ENCODE results near the gene VSTM2L.

Gene VSTM2L

GRCh38 chr20:37919389-37920040 is 16.6 kb downstream of the VSTM2L start:
- DNase-seq (ENCODE audit: low spot score): no peak

- DNase-seq (ENCODE audit: low spot score): no peak
These were observed 17.3 kb downstream of the VSTM2L start for GRCh38 chr20:37920270-37920669.

DNA sequence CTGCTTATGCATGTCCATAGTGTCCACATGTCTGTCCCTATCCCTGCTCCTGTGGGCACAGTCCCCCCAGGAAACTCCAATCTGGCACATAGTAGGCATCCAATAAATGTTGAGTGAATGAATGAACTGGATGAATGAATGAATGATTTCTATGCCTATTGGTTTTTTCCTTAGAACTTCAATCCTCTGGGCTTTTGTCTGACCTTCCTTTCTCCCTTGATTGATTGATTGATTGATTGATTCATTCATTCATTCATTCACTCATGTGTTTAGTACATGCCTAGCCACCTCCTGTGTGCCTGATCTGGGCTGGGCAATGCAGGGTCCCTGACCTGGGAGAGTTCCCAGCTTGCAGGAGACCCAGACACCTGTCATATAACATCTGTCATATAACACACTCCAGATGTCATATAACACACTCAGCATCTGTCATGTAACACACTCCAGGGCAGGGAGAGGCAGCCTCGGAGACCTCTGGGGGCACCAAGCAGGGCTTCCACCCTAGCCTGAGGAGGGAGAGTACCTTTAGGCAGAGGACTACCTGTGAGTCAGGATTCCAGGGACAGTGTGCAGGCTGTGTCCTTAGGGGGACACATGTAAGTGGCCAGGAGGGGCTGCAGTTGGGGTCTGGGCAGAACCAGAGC is 17.9 kb downstream of the VSTM2L start:
- DNase-seq (ENCODE audit: low spot score): no peak

DNA sequence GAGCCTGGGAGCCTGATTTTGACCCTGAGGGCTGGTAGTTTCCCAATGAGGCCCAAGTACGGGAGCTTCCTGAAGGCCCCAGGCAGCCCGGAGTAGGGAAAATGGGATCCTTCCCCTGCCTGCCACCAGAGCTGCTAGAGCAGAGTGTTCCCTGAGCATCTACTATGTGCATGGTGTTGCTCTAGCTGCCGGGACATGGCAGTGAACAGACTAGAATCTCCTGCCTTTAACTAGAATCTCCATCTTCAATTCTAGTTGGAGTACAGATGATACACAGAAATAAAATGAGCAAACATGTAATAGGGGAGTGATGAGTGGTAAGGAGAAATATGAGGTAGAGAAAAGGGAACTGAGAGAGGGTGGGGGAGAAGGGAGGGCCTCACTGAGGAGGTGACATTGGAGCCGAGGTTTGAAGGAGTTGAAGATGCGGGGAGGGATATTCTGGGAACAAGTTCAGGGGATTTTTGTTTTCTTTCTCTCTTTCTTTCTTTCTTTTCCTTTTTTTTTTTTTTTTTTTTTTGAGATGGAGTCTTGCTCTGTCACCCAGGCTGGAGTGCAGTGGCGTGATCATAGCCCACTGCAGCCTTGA is 18.5 kb downstream of the VSTM2L start:
- DNase-seq (ENCODE audit: low spot score): no peak

DNA sequence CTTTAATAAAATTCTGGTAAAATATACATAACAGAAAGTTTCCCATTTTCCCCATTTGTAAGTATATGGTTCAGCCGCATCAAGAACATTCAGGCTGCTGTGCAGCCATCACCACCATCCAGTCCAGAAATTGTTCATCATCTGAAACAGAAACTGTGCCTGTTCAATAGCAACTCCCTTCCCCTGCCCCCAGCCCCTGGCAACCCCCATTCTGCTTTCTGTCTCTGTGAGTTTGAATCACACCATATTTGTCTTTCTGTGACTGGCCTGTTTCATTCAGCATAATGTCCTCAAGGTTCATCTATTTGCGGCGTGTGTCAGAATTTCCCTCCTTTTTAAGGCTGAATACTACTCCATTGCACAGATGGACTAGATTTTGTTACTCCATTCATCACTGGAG is 19.1 kb downstream of the VSTM2L start:
- DNase-seq (ENCODE audit: low spot score): no peak

- no peak for DNase-seq (ENCODE audit: low spot score)
These were observed 22.6 kb downstream of the VSTM2L start for GRCh38 chr20:37925265-37926165.

- DNase-seq (ENCODE audit: low spot score): no peak
These were observed 23.7 kb downstream of the VSTM2L start for GRCh38 chr20:37926612-37927011.

GRCh38 chr20:37927410-37928095 is 24.6 kb downstream of the VSTM2L start:
- DNase-seq (ENCODE audit: low spot score): no peak

DNA sequence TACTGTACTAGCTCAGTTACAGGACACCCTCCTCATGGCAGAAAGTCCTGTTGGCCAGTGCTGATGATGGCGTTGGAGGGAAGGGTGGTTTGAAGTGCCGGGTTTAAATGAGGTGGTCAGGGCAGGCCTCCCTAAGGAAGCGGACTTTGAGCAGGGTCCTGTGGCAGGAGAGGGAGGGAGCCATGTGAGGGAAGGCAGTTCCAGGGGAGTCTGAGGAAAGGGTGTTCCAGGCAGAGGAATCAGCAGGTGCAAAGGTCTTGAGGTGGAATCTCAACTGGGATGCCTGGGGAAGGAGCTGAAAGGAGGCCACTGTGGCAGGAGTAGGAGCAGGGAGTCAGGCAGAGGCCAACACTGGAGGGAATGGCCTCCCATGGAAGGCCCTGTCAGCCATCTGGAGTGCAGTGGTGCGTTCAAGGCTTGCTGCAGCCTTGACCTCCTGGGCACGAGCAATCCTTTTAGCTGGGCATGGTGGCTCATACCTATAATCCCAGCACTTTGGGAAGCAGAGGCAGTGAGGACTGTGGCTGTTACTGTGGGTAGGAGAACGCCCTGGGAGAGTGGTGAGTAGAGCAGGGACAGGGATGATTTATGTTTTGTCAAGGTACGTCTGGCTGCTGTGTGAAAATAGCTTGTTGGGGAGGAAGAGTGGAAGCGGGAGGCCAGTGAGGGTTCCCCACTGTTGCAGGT is 26.2 kb downstream of the VSTM2L start:
- DNase-seq (ENCODE audit: low spot score): no peak

- no peak for DNase-seq (ENCODE audit: low spot score)
These were observed 26.7 kb downstream of the VSTM2L start for GRCh38 chr20:37929683-37930014.

GRCh38 chr20:37931153-37931922 is 28.4 kb downstream of the VSTM2L start:
- no peak for DNase-seq (ENCODE audit: low spot score)

GRCh38 chr20:37932074-37932473 is 29.1 kb downstream of the VSTM2L start:
- no peak for DNase-seq (ENCODE audit: low spot score)

- DNase-seq (ENCODE audit: low spot score): peak; percentile 28
These were observed 30.0 kb downstream of the VSTM2L start for GRCh38 chr20:37932919-37933318.

DNA sequence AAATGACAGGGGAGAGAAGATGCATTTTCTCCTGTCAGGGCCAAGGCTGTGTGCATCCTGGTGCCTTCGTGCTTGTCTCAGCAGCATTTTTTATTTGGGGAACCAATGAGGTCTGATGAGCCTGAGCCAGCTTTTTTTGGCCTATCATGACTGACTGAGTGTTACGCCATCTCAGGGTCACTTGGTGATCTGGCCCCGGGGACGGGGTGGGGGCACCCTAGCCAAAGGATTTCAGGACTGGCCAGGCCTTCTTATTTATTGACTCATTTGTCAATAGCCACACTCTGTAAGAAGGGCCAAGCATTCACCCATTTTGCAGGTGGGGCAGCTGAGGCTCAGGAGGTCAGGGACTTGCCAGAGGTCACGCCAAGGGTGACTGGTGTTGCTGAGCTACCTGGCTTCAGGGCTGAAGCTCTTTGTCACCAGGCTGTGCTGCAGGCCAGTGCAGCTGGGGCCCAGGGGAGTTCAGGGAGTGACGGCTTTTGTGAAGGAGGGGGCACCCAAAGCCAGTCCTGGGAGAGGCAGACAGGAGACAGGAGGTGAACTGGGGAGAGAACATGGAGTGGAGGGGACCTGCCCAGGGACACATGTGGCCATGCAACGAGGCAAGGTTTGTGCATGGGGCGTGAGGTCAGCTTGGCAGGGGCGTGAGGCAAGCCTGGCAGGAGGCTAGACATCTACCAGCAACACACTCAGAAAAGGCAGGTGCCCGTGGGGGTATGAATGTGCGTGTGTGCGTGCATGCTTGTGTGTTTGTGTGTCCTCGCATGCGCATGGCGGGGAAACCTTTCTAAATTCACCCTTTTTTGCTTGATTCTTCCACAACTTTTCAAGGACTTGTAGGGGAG is 31.1 kb downstream of the VSTM2L start:
- no peak for DNase-seq (ENCODE audit: low spot score)

DNA sequence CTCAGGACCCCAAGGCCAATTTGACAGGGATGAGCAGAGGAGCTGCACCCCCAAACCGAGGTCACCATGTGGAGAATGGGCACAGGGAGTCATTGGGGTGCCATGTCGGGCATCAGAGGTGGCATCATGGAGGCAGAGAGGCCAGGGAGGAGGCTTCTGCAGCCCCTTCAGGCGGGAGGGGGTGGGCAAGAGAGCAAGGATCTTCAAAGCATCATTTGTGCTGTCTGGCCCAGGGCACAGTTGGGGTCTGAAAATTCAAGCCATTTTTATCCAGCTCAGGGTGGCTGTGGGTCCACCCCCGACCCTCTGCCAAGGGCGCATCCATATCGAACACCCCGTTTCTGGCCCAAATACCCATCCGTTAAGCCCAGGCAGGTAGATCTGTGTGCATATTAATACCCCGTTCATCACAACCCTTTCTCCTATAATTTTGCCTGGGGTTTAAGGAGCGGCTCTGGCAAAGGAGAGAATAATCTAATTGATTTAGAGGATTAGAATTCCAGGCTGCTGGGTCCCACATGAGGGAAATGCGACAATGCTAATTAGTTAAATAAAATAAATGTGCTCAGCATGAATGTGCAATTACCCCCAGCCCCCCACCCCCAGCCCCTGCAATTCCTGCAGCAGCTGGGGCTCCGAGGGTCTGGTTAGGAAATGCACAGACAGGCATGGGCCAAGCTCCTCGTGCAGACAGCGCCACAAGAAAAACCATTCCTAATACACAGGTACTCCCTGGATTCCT is 31.9 kb downstream of the VSTM2L start:
- no peak for DNase-seq (ENCODE audit: low spot score)

DNA sequence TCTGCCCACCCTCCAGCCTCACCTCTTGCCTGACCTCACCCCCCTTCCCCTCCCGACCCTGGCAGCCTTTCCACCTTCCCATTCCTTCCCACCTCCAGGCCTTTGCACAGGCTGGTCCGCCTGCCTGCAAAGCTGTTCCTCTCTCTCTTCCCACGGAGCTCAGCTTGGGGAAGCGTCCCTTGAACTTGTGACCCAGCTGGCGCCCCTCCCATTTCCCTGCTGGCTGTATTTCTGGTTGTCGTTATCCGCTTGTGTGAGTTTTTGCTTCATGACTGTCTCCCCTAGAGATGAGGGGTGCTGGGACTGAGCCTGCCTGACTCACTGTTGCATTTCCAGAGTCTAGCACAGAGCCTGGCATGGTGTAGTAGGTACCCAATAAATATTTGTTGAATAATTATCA is 32.5 kb downstream of the VSTM2L start:
- no peak for DNase-seq (ENCODE audit: low spot score)

DNA sequence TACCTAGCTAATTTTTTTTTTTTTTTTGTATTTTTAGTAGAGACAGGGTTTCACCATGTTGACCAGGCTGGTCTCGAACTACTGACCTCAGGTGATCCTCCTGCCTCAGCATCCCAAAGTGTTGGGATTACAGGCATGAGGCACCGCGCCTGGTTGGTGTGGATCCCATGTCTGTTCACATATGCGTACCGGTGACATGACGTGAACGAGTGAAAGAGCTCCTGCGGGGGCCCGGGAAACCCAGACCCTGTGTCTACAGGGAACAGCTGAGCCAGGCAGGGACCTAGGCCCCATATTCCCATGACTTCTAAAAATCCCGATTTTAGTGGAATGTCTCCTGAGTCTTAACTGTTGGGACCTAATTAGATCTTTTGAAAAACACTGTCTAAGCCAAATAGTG is 33.1 kb downstream of the VSTM2L start:
- no peak for DNase-seq (ENCODE audit: low spot score)

DNA sequence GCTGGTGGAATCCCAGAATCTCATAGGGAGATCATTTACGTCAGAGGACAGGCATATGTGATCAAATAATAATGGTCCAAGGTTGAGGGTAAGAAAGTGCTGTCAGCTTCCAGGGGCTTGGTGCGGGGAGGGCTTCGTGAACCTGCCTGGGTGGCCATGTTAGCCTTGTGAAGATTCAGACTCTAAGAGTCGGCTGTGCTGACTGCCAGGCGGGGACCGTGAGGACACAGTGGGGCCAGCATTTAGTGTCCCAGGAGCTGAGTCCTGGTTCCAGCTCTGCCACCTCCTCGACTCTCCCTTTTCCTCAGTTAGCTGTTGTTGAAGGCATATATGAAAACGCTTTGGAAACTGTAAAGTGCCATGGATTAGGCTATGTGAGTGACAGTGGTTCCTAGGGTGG is 33.5 kb downstream of the VSTM2L start:
- DNase-seq (ENCODE audit: low spot score): no peak

- DNase-seq (ENCODE audit: low spot score): no peak
These were observed 34.8 kb downstream of the VSTM2L start for GRCh38 chr20:37937686-37938085.

Data from SW480 (cell line).